ENCODE measurements around the gene GPR35.

GPR35 gene

GRCh38 chr2:240629619-240629967 lies 4.3 kb downstream of the GPR35 start:
- Histone ChIP-seq H3K27me3 (replicated peaks; ENCODE audit: control insufficient read depth, insufficient read depth, low read length) (peaks cover 33% of the 10 kb centered on the region), H3K9ac (ENCODE audit: low read length) (no peak overlapping the region), H3K4me1 (ENCODE audit: control insufficient read depth, insufficient read depth, low read length) (no peaks in the 10 kb centered on the region), H3K4me3 (ENCODE audit: low read length) (no peak overlapping the region), H3K36me3 (ENCODE audit: control insufficient read depth, insufficient read depth, low read length, severe bottlenecking) (no peaks in the 10 kb centered on the region), H3K9me3 (ENCODE audit: control insufficient read depth, low read length) (peaks cover 14% of the 10 kb centered on the region)
- no peak for DNase-seq (ENCODE audit: low read depth)

GRCh38 chr2:240629968-240630770 lies 4.9 kb downstream of the GPR35 start:
- Histone ChIP-seq H3K9me3 (ENCODE audit: control insufficient read depth, low read length) (peaks cover 15% of the 10 kb centered on the region), H3K4me1 (ENCODE audit: control insufficient read depth, insufficient read depth, low read length) (no peaks in the 10 kb centered on the region), H3K9ac (ENCODE audit: low read length) (no peak overlapping the region), H3K36me3 (ENCODE audit: control insufficient read depth, insufficient read depth, low read length, severe bottlenecking) (no peaks in the 10 kb centered on the region), H3K4me3 (ENCODE audit: low read length) (no peak overlapping the region), H3K27me3 (replicated peaks; ENCODE audit: control insufficient read depth, insufficient read depth, low read length) (peaks cover 33% of the 10 kb centered on the region)
- no peak for DNase-seq (ENCODE audit: low read depth)

GRCh38 chr2:240630771-240631547 lies 5.7 kb downstream of the GPR35 start:
- DNase-seq (ENCODE audit: low read depth) = no peak
- H3K9me3 ChIP-seq (ENCODE audit: control insufficient read depth, low read length) = peaks cover 15% of the 10 kb centered on the region
- peaks cover 34% of the 10 kb centered on the region for H3K27me3 ChIP-seq (replicated peaks; ENCODE audit: control insufficient read depth, insufficient read depth, low read length)
- H3K36me3 ChIP-seq (ENCODE audit: control insufficient read depth, insufficient read depth, low read length, severe bottlenecking) = no peaks in the 10 kb centered on the region
- H3K4me3 ChIP-seq (ENCODE audit: low read length) = no peak overlapping the region
- H3K9ac ChIP-seq (ENCODE audit: low read length) = no peak overlapping the region
- no peaks in the 10 kb centered on the region for H3K4me1 ChIP-seq (ENCODE audit: control insufficient read depth, insufficient read depth, low read length)

- Histone ChIP-seq H3K36me3 (ENCODE audit: control insufficient read depth, insufficient read depth, low read length, severe bottlenecking) (no peaks in the 10 kb centered on the region), H3K27me3 (replicated peaks; ENCODE audit: control insufficient read depth, insufficient read depth, low read length) (peaks cover 41% of the 10 kb centered on the region), H3K4me3 (ENCODE audit: low read length) (no peak overlapping the region), H3K9me3 (ENCODE audit: control insufficient read depth, low read length) (peaks cover 15% of the 10 kb centered on the region), H3K4me1 (ENCODE audit: control insufficient read depth, insufficient read depth, low read length) (no peaks in the 10 kb centered on the region), H3K9ac (ENCODE audit: low read length) (no peak overlapping the region)
- DNase-seq (ENCODE audit: low read depth) = no peak
These were observed 6.4 kb downstream of the GPR35 start for GRCh38 chr2:240631548-240632305.

GRCh38 chr2:240632306-240632721 lies 7.0 kb downstream of the GPR35 start:
- DNase-seq (ENCODE audit: low read depth) = no peak
- Histone ChIP-seq H3K4me3 (ENCODE audit: low read length) (no peak overlapping the region), H3K4me1 (ENCODE audit: control insufficient read depth, insufficient read depth, low read length) (no peaks in the 10 kb centered on the region), H3K27me3 (replicated peaks; ENCODE audit: control insufficient read depth, insufficient read depth, low read length) (peaks cover 46% of the 10 kb centered on the region), H3K9ac (ENCODE audit: low read length) (no peak overlapping the region), H3K36me3 (ENCODE audit: control insufficient read depth, insufficient read depth, low read length, severe bottlenecking) (no peaks in the 10 kb centered on the region), H3K9me3 (ENCODE audit: control insufficient read depth, low read length) (peaks cover 15% of the 10 kb centered on the region)

- Histone ChIP-seq H3K4me1 (ENCODE audit: control insufficient read depth, insufficient read depth, low read length) (peaks cover 7% of the 10 kb centered on the region), H3K27me3 (replicated peaks; ENCODE audit: control insufficient read depth, insufficient read depth, low read length) (peaks cover 29% of the 10 kb centered on the region), H3K36me3 (ENCODE audit: control insufficient read depth, insufficient read depth, low read length, severe bottlenecking) (no peaks in the 10 kb centered on the region), H3K9me3 (ENCODE audit: control insufficient read depth, low read length) (peaks cover 15% of the 10 kb centered on the region), H3K9ac (ENCODE audit: low read length) (no peak overlapping the region), H3K4me3 (ENCODE audit: low read length) (no peak overlapping the region)
- DNase-seq (ENCODE audit: low read depth) = no peak
These were observed 10.1 kb downstream of the GPR35 start for GRCh38 chr2:240635121-240635997.

GRCh38 chr2:240635998-240636547 lies 10.8 kb downstream of the GPR35 start:
- peaks cover 28% of the 10 kb centered on the region for H3K27me3 ChIP-seq (replicated peaks; ENCODE audit: control insufficient read depth, insufficient read depth, low read length)
- H3K9me3 ChIP-seq (ENCODE audit: control insufficient read depth, low read length) = peaks cover 15% of the 10 kb centered on the region
- H3K9ac ChIP-seq (ENCODE audit: low read length) = no peak overlapping the region
- H3K36me3 ChIP-seq (ENCODE audit: control insufficient read depth, insufficient read depth, low read length, severe bottlenecking) = no peaks in the 10 kb centered on the region
- no peak for DNase-seq (ENCODE audit: low read depth)
- H3K4me1 ChIP-seq (ENCODE audit: control insufficient read depth, insufficient read depth, low read length) = peaks cover 7% of the 10 kb centered on the region
- H3K4me3 ChIP-seq (ENCODE audit: low read length) = no peak overlapping the region

GRCh38 chr2:240636563-240637115 lies 11.4 kb downstream of the GPR35 start:
- Histone ChIP-seq H3K4me1 (ENCODE audit: control insufficient read depth, insufficient read depth, low read length) (peaks cover 7% of the 10 kb centered on the region), H3K9me3 (ENCODE audit: control insufficient read depth, low read length) (peaks cover 15% of the 10 kb centered on the region), H3K4me3 (ENCODE audit: low read length) (no peak overlapping the region), H3K9ac (ENCODE audit: low read length) (no peak overlapping the region), H3K27me3 (replicated peaks; ENCODE audit: control insufficient read depth, insufficient read depth, low read length) (peaks cover 28% of the 10 kb centered on the region), H3K36me3 (ENCODE audit: control insufficient read depth, insufficient read depth, low read length, severe bottlenecking) (no peaks in the 10 kb centered on the region)
- DNase-seq (ENCODE audit: low read depth) = no peak

GRCh38 chr2:240637116-240637900 lies 12.0 kb downstream of the GPR35 start:
- Histone ChIP-seq H3K4me3 (ENCODE audit: low read length) (no peak overlapping the region), H3K4me1 (ENCODE audit: control insufficient read depth, insufficient read depth, low read length) (peaks cover 7% of the 10 kb centered on the region), H3K27me3 (replicated peaks; ENCODE audit: control insufficient read depth, insufficient read depth, low read length) (peaks cover 28% of the 10 kb centered on the region), H3K9me3 (ENCODE audit: control insufficient read depth, low read length) (peaks cover 15% of the 10 kb centered on the region), H3K9ac (ENCODE audit: low read length) (no peak overlapping the region), H3K36me3 (ENCODE audit: control insufficient read depth, insufficient read depth, low read length, severe bottlenecking) (no peaks in the 10 kb centered on the region)
- no peak for DNase-seq (ENCODE audit: low read depth)

All from adipocyte (in vitro differentiated cells).